IMR-90 (cell line): ENCODE results near the gene AKAP9. TPM values are rescaled to one million over a fixed set of nuclear protein-coding genes. Genes with fewer than 3 reads are reported as not detected.
A peak's percentile ranks its signal among the peaks of the same experiment; 100 is the strongest.

ENCODE experiments used
- ATAC-seq: fragments of 200-7000 bp; cut with Tn5 transposase; 2 replicates; pipeline ENCODE4 v1.9.1; 2020; ENCODE audit warnings: low read depth, mild to moderate bottlenecking, moderate library complexity
- BruUV-seq: library from RNA; stranded (reverse); fragments of 400-500 nt; replicated peaks from 2 replicates; lab custom pipeline; 2021; lab: Mats Ljungman, UMichigan
- CTCF ChIA-PET: fragments of 300-600 bp; formaldehyde crosslinking; extraction: SDS; loops from one replicate; lab custom pipeline; 2021; ENCODE audit warnings: antibody characterized with exemption; lab: Yijun Ruan, JAX
- POLR2A ChIA-PET: fragments of 300-600 bp; sonication (Branson Sonifier 250); formaldehyde crosslinking; loops from one replicate; lab custom pipeline; 2022; ENCODE audit warnings: antibody characterized with exemption; ENCODE audit not compliant: unreplicated experiment; lab: Charles Lee
- DNase-seq: peaks from one replicate; pipeline ENCODE4 v3.0.0; 2013
- H2AFZ ChIP-seq: replicated peaks from 2 replicates; pipeline ENCODE3; 2013; ENCODE audit warnings: low read length, mild to moderate bottlenecking; ENCODE audit not compliant: poor library complexity
- H2AK5ac ChIP-seq: 2 replicates; pipeline ENCODE4 v1.6.1; 2013; ENCODE audit warnings: low read depth, low read length, inconsistent platforms
- H2AK9ac ChIP-seq: replicated peaks from 2 replicates; pipeline ENCODE3; 2013; ENCODE audit warnings: mild to moderate bottlenecking, low read depth, low read length, moderate library complexity; ENCODE audit not compliant: poor library complexity
- H2BK120ac ChIP-seq: 2 replicates; pipeline ENCODE4 v1.6.1; 2013; ENCODE audit warnings: low read depth, low read length, inconsistent platforms
- H2BK15ac ChIP-seq: 3 replicates; pipeline ENCODE4 v1.6.1; 2013; ENCODE audit warnings: low read depth, low read length, inconsistent platforms
- H2BK20ac ChIP-seq: 2 replicates; pipeline ENCODE4 v1.6.1; 2013; ENCODE audit warnings: low read depth, mild to moderate bottlenecking, inconsistent platforms, low read length, moderate library complexity
- H2BK5ac ChIP-seq: 2 replicates; pipeline ENCODE4 v1.6.1; 2013; ENCODE audit warnings: mild to moderate bottlenecking, low read depth, low read length, inconsistent platforms; ENCODE audit not compliant: poor library complexity, severe bottlenecking
- H3K14ac ChIP-seq: replicated peaks from 2 replicates; pipeline ENCODE4 v1.6.1; 2013; ENCODE audit warnings: low read depth, low read length, inconsistent platforms
- H3K18ac ChIP-seq: 2 replicates; pipeline ENCODE4 v1.6.1; 2013; ENCODE audit warnings: low read depth, low read length, control low read depth
- H3K23ac ChIP-seq: 2 replicates; pipeline ENCODE4 v1.6.1; 2013; ENCODE audit warnings: low read depth, low read length, inconsistent platforms
- H3K27ac ChIP-seq: 2 replicates; pipeline ENCODE4 v1.5.1; 2013; ENCODE audit warnings: mild to moderate bottlenecking, control low read depth, low read length; ENCODE audit not compliant: insufficient read depth
- H3K27me3 ChIP-seq: 2 replicates; pipeline ENCODE4 v1.6.1; 2013; ENCODE audit warnings: low read length; ENCODE audit not compliant: control insufficient read depth, insufficient read depth
- H3K36me3 ChIP-seq: 2 replicates; pipeline ENCODE4 v1.6.1; 2013; ENCODE audit warnings: low read length, mixed read lengths; ENCODE audit not compliant: control insufficient read depth, insufficient read depth
- H3K4ac ChIP-seq: 2 replicates; pipeline ENCODE4 v1.6.1; 2013; ENCODE audit warnings: low read depth, low read length, inconsistent platforms
- H3K4me1 ChIP-seq: 2 replicates; pipeline ENCODE4 v1.6.1; 2013; ENCODE audit warnings: low read length, mixed read lengths; ENCODE audit not compliant: control insufficient read depth, insufficient read depth
- H3K4me2 ChIP-seq: 2 replicates; pipeline ENCODE4 v1.6.1; 2013; ENCODE audit warnings: low read depth, mild to moderate bottlenecking, control low read depth, low read length, moderate library complexity
- H3K4me3 ChIP-seq: 2 replicates; pipeline ENCODE4 v1.5.1; 2013; ENCODE audit warnings: low read depth, mild to moderate bottlenecking, control low read depth, low read length, moderate library complexity; ENCODE audit not compliant: insufficient read depth
- H3K56ac ChIP-seq: 2 replicates; pipeline ENCODE4 v1.6.1; 2013; ENCODE audit warnings: low read length, inconsistent platforms; ENCODE audit not compliant: insufficient read depth; ENCODE audit errors: extremely low read depth
- H3K79me1 ChIP-seq, 2 experiments: 2 replicates each; pipeline ENCODE4 v1.6.1; 2013; ENCODE audit warnings: low read length in 2 of 2, inconsistent platforms in 1 of 2, low read depth in 1 of 2
- H3K9ac ChIP-seq: 2 replicates; pipeline ENCODE4 v1.6.1; 2013; ENCODE audit warnings: low read depth, low read length, control low read depth
- H3K9me1 ChIP-seq: 2 replicates; pipeline ENCODE4 v1.6.1; 2013; ENCODE audit warnings: low read length, inconsistent platforms; ENCODE audit not compliant: insufficient read depth
- H3K9me3 ChIP-seq: 2 replicates; pipeline ENCODE4 v1.6.1; 2013; ENCODE audit warnings: low read length; ENCODE audit not compliant: control insufficient read depth, insufficient read depth
- H4K20me1 ChIP-seq: 2 replicates; pipeline ENCODE4 v1.6.1; 2013; ENCODE audit warnings: low read length, inconsistent platforms; ENCODE audit not compliant: insufficient read depth
- H4K5ac ChIP-seq: 2 replicates; pipeline ENCODE4 v1.6.1; 2013; ENCODE audit warnings: mild to moderate bottlenecking, low read depth, low read length, control low read depth
- H4K8ac ChIP-seq, 2 experiments: 2 replicates each; pipeline ENCODE4 v1.6.1; 2013; ENCODE audit warnings: low read depth in 2 of 2, low read length in 2 of 2, control low read depth in 1 of 2, inconsistent platforms in 1 of 2
- H4K91ac ChIP-seq: 2 replicates; pipeline ENCODE4 v1.6.1; 2013; ENCODE audit warnings: low read depth, low read length, inconsistent platforms; ENCODE audit not compliant: insufficient read depth
- CEBPB ChIP-seq: IDR thresholded peaks from 2 replicates; pipeline ENCODE4 v1.6.1; 2012; ENCODE audit warnings: low read depth, low read length, improper control_type of control experiment
- USF2 ChIP-seq: fragments of 150-350 bp; IDR thresholded peaks from 2 replicates; pipeline ENCODE4 v1.6.1; 2017; ENCODE audit warnings: mild to moderate bottlenecking, antibody characterized with exemption, low read length, low read depth
- WGBS, 2 experiments: methylation state at CpG; one replicate each; pipeline versions ENCODE4 v1.1.5 to v1.1.7; 2013; ENCODE audit warnings: missing lambda C conversion rate in 2 of 2; ENCODE audit not compliant: insufficient read length in 1 of 2; ENCODE audit errors: extremely low coverage in 2 of 2; 5-methylcytosine and 5-hydroxymethylcytosine counted together
- dilution Hi-C: fragments of 300-500 bp; cut with HindIII; formaldehyde crosslinking; loops from one replicate; pipeline ENCODE4 v1.14.3; 2018; ENCODE audit warnings: low sequenced_read_pairs; ENCODE audit not compliant: unreplicated experiment
- in situ Hi-C: fragments of 300-500 bp; cut with MboI; formaldehyde crosslinking; loops from 3 replicates; pipeline ENCODE4 v1.14.3; 2019; ENCODE audit warnings: low sequenced_read_pairs, inconsistent platforms, mixed read lengths
- intact Hi-C: fragments of 100-400 bp; cut with micrococcal nuclease; formaldehyde crosslinking; loops from 2 replicates; pipeline ENCODE4 v1.10.0; 2022
- polyA plus RNA-seq, 3 experiments: library from polyadenylated mRNA; depleted of rRNA; stranded (reverse); fragments of >200 nt; gene quantifications; 2 replicates each; pipeline ENCODE4 v1.2.3, GENCODE V29; 2012; ENCODE audit warnings: low replicate concordance in 1 of 3
- total RNA-seq: library from RNA; depleted of rRNA; stranded (reverse); fragments of >200 nt; gene quantifications from 2 replicates; pipeline ENCODE4 v1.2.3, GENCODE V29; 2012

The AKAP9 gene
- total and polyA plus RNA-seq, 2 of the 4 experiments (the other 2 are of a cell fraction) = 9.7 to 25.3 TPM

GRCh38 chr7:92133133-92133736 is 192.6 kb downstream of the AKAP9 start:
- dilution Hi-C loops = no loop called here

More at GRCh38 chr7:92133133-92133736, 192.6 kb downstream of the AKAP9 start:
- Histone ChIP-seq H2AFZ (peak overlapping the region; percentile 92), H3K36me3 (0 out of 2 replicates have a peak, but pooled peaks cover 2% of the 10 kb centered on the region), H4K8ac (peak overlapping the region in 1 of 2 experiments; percentile 82; a peak in 1 of 4 replicates), H3K4ac (peak overlapping the region; percentile 58), H3K79me1 (peaks cover 6 to 35% of the 10 kb centered on the region in 2 experiments), H3K27ac (peak overlapping the region; percentile 73), H2BK5ac (peak overlapping the region; percentile 42), H4K5ac (peak overlapping the region; percentile 87), H3K9me3 (no peaks in the 10 kb centered on the region), H3K4me3 (peak overlapping the region; percentile 80), H2AK9ac (peak overlapping the region; percentile 73), H3K9ac (peak overlapping the region; percentile 54), H2BK120ac (no peak overlapping the region), H3K14ac (no peak overlapping the region), H3K4me1 (no peaks in the 10 kb centered on the region), H3K9me1 (no peaks in the 10 kb centered on the region), H3K27me3 (no peaks in the 10 kb centered on the region), H2BK20ac (no peak overlapping the region), H3K18ac (no peak overlapping the region), H2AK5ac (peak overlapping the region; percentile 72; the same call in 1 of the 2 replicates), H4K20me1 (peaks cover 5% of the 10 kb centered on the region; the same call in 1 of the 2 replicates), H3K56ac (peak overlapping the region; percentile 32; the same call in 1 of the 2 replicates), H3K23ac (no peak overlapping the region), H3K4me2 (peak overlapping the region; percentile 98), H2BK15ac (no peak overlapping the region), H4K91ac (no peak overlapping the region)
- DNase-seq (no peak), ATAC-seq (peak; percentile 7)
- CTCF ChIA-PET = interaction anchor here (0.7 to 1.3 kb wide), 5 partner anchors 12 to 324 kb away, joined by 3 to 7 read pairs (median 3); partner anchors contain the start of gene LRRD1
- no TSS peak for BruUV-seq
- POLR2A ChIA-PET = interaction anchor here (0.6 kb wide), 1 partner anchor 516 kb away, joined by 6 read pairs; no protein-coding TSS in a partner anchor
- in situ Hi-C loops (no loop called here), intact Hi-C loops (loop anchor here (2.0 to 10.0 kb wide), 3 partner anchors 79 to 314 kb away; partner anchors contain the start of genes GATAD1 and MTERF1)
- WGBS, 2 experiments = 0% methylated on average over 1 of the region's 15 CpGs; no CpG with 5 or more reads in 1 of the 2 experiments
- TF ChIP-seq USF2 (no peak), CEBPB (peak; percentile 21; the same call in 1 of the 2 replicates)
